Non-pigmented ciliary epithelial cell (primary cell): Measurements from ENCODE around the gene HDHD5.

Experiments used
- DNase-seq: peaks from one replicate; pipeline ENCODE4 v3.0.0-alpha.2; 2010; ENCODE audit warnings: low read depth

The HDHD5 gene

DNA sequence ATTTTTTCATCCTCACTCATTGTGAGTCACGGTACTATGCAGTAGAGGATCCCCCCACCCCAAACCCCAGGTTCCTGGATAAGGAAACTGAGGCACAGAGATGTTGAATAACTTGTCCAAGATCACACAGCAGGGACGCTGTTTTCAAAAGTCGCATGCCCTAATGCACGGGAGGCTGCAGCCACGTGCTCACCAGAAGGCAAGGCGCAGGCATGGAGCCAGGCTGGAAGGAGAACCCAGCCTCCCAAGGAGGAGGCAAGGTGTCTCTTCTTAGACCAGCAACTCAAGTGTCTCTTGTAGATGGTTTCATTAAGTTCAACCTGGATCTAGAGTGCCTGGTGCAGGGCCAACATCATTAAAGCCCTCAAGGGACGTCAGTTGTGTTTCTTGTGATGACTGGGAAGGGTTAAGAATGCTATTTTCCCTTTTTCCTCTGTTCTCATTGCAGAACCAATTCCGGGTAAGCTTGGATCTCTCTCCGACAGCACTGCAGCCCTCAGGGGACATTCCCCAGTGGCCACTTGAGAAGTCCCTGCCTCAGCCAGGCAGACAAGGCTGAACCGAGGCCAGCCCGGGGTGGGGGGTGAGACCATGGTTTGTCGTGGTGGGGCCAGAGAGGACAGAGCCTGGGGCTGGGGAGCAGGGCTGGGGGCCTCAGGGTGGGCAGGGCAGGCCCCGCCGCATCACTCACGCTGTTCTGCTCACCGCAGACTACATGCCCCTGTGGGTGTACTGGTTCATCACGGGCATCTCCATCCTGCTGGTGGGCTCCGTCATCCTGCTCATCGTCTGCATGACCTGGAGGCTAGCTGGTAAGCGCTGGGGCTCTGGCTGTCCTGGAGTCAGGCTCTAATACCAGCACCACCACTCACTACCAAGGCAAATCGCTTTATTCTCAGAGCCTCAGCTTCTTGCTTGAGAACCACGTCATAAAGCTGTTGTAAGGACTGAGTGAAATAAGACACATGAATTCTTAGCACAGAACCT is 53.6 kb downstream of the HDHD5 start:
- DNase-seq, result no peak

DNA sequence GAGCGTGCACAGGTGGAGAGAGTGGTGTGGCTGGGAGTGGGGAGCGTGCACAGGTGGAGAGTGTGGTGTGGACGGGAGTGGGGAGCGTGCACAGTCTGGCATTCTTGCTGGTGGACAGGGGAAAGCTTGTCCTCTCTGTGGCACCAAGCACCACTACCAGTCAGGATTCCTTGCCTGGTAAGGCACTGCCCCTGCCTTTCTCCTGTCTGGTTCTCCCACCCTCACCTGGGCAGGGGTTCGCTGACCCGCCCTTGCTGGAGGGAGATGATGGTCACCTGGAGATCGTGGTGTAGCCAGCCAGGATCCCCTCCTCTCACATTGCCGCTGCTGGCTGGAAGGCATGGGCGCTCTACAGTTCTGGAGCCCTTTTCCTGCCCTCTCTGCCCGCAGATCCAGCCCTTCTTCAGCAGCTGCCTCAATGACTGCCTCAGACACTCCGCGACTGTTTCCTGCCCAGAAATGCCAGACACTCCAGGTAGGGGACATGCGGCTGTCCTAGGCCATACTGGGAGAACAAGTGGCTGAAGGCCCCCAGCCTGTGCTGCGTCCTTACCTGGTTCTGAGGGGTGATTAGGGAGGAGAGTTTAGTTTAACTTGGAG is 54.6 kb downstream of the HDHD5 start:
- DNase-seq, result no peak

GRCh38 chr22:17103351-17103750 is 55.7 kb downstream of the HDHD5 start:
- DNase-seq, result no peak

DNA sequence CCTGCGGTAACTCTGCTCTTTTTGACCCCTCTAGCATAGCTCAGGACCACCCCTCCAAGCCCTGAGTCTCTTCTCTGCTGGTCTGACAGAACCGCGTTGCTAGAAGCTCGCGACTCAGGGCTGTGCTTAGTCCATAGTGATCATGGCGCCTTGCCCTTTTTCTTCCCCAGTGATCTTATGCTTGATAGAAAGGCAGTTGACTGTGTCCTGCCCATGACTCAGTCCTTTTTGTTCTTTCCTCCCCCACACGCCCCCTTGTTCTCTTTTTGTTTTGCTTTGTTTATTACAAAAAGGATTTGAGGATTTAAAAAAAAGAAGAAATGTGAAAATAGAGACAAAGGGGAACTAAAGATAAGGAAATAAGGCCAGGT is 56.8 kb downstream of the HDHD5 start:
- DNase-seq, result no peak

GRCh38 chr22:17101475-17102296 is 57.4 kb downstream of the HDHD5 start:
- no peak for DNase-seq

DNA sequence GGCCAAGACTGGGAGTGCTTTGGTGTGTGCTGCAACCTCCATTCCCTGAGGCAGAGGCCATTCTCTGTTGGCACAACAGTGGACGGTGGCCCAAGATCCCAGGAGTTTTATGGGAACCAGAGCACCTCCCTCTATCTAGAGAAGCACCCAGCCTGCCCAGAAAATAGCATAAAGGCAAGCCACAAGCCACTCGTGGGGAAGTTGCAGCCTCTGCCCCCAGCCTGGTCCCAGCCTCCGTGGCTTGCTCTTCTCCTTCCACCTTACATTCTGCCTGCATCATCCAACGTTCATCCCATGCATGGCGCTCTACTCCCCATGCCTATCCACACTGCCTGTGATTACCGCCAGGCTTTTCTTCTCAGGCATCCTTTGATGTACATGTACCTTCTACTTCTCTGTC is 58.5 kb downstream of the HDHD5 start:
- no peak for DNase-seq

GRCh38 chr22:17098379-17098819 is 60.7 kb downstream of the HDHD5 start:
- no peak for DNase-seq

GRCh38 chr22:17097701-17098100 is 61.4 kb downstream of the HDHD5 start:
- DNase-seq, result no peak

DNA sequence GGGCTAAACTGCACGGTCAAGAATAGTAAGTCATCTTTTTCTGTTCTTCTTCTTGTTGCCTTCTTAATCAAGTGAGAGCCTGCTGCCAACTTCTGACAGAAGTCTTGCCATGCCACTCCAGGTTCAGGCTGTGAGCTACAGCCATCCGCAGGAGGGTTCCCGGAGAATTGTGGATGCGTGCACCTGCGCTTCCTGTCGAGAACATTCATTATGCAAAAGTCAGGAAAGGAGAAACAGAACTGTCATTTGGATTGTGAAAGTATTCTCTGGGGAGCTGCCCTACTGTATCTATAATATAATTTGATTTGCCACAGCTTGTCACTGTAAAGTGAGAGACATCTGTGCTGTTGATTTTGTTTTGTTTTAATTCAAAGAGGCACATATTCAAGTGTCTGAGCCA is 62.0 kb downstream of the HDHD5 start:
- no peak for DNase-seq

- no peak for DNase-seq
Measured at GRCh38 chr22:17096071-17096470, 63.0 kb downstream of the HDHD5 start.

GRCh38 chr22:17095538-17095937 is 63.5 kb downstream of the HDHD5 start:
- DNase-seq, result no peak

GRCh38 chr22:17093081-17093480 is 66.0 kb downstream of the HDHD5 start:
- no peak for DNase-seq

DNA sequence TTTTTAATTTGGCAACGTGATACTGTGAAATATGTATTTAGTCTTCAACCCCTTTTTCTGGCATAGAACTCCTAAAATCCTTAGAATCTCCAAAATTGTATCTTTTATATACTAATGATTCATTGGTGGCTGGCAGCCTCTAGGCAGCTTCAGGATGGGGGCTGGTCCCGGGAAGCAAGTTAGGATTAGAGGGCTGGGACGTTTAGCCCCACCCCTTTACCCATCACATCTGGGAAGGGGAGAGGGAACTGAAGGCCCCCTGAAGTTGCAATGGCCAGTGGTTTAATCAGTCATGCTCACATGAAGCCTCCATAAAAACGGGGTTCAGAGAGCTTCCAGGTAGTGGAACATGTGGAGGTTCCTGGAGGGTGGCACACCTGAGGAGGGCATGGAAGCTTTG is 67.2 kb downstream of the HDHD5 start:
- DNase-seq, result no peak

GRCh38 chr22:17090550-17090949 is 68.5 kb downstream of the HDHD5 start:
- DNase-seq, result no peak
